HG03521 (cell line): Measurements from ENCODE around the gene DAB2IP.

Source experiments
- ATAC-seq: cut with Tn5 transposase; IDR thresholded peaks from one replicate; pipeline ENCODE4 v1.9.1; 2021; ENCODE audit warnings: mild to moderate bottlenecking, moderate library complexity; ENCODE audit not compliant: unreplicated experiment

The DAB2IP gene

GRCh38 chr9:121830441-121831140 lies 179.2 kb downstream of the DAB2IP start:
- no peak for ATAC-seq

- ATAC-seq = no peak
These were observed 180.4 kb downstream of the DAB2IP start for GRCh38 chr9:121831869-121832268.

GRCh38 chr9:121833061-121833460 lies 181.6 kb downstream of the DAB2IP start:
- no peak for ATAC-seq
